Karpas-422 (cell line): Measurements from ENCODE around the gene HASPIN. TPM values are rescaled to one million over a fixed set of nuclear protein-coding genes. Genes with fewer than 3 reads are reported as not detected.
"Not testable (repeated sequence)": the region's sequence is repeated elsewhere in the genome, so short reads cannot be mapped to it uniquely, and the experiment has no call there.

Source experiments
- DNase-seq: peaks from one replicate; pipeline ENCODE4 v3.0.0-alpha.2; 2015
- H2AFZ ChIP-seq: fragments of 200-600 bp; sonication (generic); 2 replicates; pipeline ENCODE4 v1.6.1; 2014; ENCODE audit warnings: antibody characterized with exemption, low read length, mixed read lengths
- H3K27ac ChIP-seq: fragments of 200-600 bp; sonication (generic); 2 replicates; pipeline ENCODE4 v1.5.1; 2014; ENCODE audit warnings: mild to moderate bottlenecking, low read length, moderate library complexity
- H3K27me3 ChIP-seq: fragments of 200-600 bp; sonication (generic); 2 replicates; pipeline ENCODE4 v1.6.1; 2014; ENCODE audit warnings: low read length, mixed read lengths
- H3K36me3 ChIP-seq: fragments of 200-600 bp; sonication (generic); 2 replicates; pipeline ENCODE4 v1.6.1; 2014; ENCODE audit warnings: low read length, mixed read lengths; ENCODE audit not compliant: insufficient read depth
- H3K4me1 ChIP-seq: fragments of 200-600 bp; sonication (generic); 2 replicates; pipeline ENCODE4 v1.6.1; 2014; ENCODE audit warnings: mild to moderate bottlenecking, low read length, mixed read lengths
- H3K4me2 ChIP-seq: fragments of 200-600 bp; sonication (generic); 2 replicates; pipeline ENCODE4 v1.6.1; 2014; ENCODE audit warnings: low read length, low read depth, mild to moderate bottlenecking; ENCODE audit not compliant: poor library complexity, severe bottlenecking
- H3K4me3 ChIP-seq: fragments of 200-600 bp; sonication (generic); 2 replicates; pipeline ENCODE4 v1.5.1; 2014; ENCODE audit warnings: mild to moderate bottlenecking, antibody characterized with exemption, low read length, mixed read lengths
- H3K79me2 ChIP-seq: fragments of 200-600 bp; sonication (generic); 2 replicates; pipeline ENCODE4 v1.6.1; 2014; ENCODE audit warnings: mild to moderate bottlenecking, low read length, mixed read lengths
- H3K9ac ChIP-seq: fragments of 200-600 bp; sonication (generic); 2 replicates; pipeline ENCODE4 v1.6.0; 2014; ENCODE audit warnings: low read length
- H3K9me2 ChIP-seq: fragments of 200-600 bp; sonication (generic), shearing (Covaris generic); replicated peaks from 2 replicates; pipeline ENCODE4 v1.6.0; 2014; ENCODE audit warnings: mild to moderate bottlenecking, low read length, moderate library complexity; ENCODE audit not compliant: insufficient read depth
- H3K9me3 ChIP-seq: fragments of 300-700, 200-600 bp; sonication (generic); 2 replicates; pipeline ENCODE4 v1.6.1; 2014; ENCODE audit warnings: low read length, mixed read lengths
- H4K20me1 ChIP-seq: fragments of 200-600 bp; sonication (generic); 2 replicates; pipeline ENCODE4 v1.6.1; 2014; ENCODE audit warnings: mild to moderate bottlenecking, antibody characterized with exemption, low read length, low read depth; ENCODE audit not compliant: insufficient read depth
- total RNA-seq: library from RNA; depleted of rRNA; stranded (reverse); fragments of >200 nt; shearing (Covaris generic); gene quantifications from 2 replicates; pipeline ENCODE4 v1.2.3, GENCODE V29; 2014; ENCODE audit warnings: low replicate concordance

HASPIN gene
- total RNA-seq, 1 experiment from 2014 or later, result 20.3 TPM

GRCh38 chr17:3732210-3732621 lies 8.5 kb downstream of the HASPIN start:
- Histone ChIP-seq H3K36me3 (peaks cover 5% of the 10 kb centered on the region; the same call in 1 of the 2 replicates), H4K20me1 (peaks cover 6% of the 10 kb centered on the region; the same call in 1 of the 2 replicates), H3K4me3 (no peak overlapping the region), H3K79me2 (peaks cover 6% of the 10 kb centered on the region), H3K9ac (no peak overlapping the region), H3K9me2 (no peaks in the 10 kb centered on the region), H3K9me3 (no peaks in the 10 kb centered on the region), H2AFZ (no peak overlapping the region), H3K4me1 (peaks cover 8% of the 10 kb centered on the region), H3K4me2 (no peak overlapping the region), H3K27me3 (no peaks in the 10 kb centered on the region), H3K27ac (no peak overlapping the region)
- peak; percentile 58 for DNase-seq

- not testable (repeated sequence) for H2AFZ ChIP-seq, H3K4me2 ChIP-seq, H3K9me3 ChIP-seq, H3K27ac ChIP-seq, H3K4me1 ChIP-seq, H3K36me3 ChIP-seq, H3K4me3 ChIP-seq, H3K27me3 ChIP-seq, H3K79me2 ChIP-seq, H3K9ac ChIP-seq, DNase-seq, H4K20me1 ChIP-seq, H3K9me2 ChIP-seq
These were observed 11.2 kb downstream of the HASPIN start for GRCh38 chr17:3734911-3735276.

GRCh38 chr17:3735515-3735914 lies 11.8 kb downstream of the HASPIN start:
- Histone ChIP-seq H3K9ac (no peak overlapping the region), H3K4me2 (no peak overlapping the region), H3K9me2 (no peaks in the 10 kb centered on the region), H3K4me1 (peaks cover 7% of the 10 kb centered on the region), H4K20me1 (peaks cover 4% of the 10 kb centered on the region; the same call in 1 of the 2 replicates), H3K4me3 (no peak overlapping the region), H2AFZ (no peak overlapping the region), H3K9me3 (no peaks in the 10 kb centered on the region), H3K27me3 (no peaks in the 10 kb centered on the region), H3K27ac (no peak overlapping the region), H3K79me2 (no peaks in the 10 kb centered on the region), H3K36me3 (no peaks in the 10 kb centered on the region)
- DNase-seq, result no peak

GRCh38 chr17:3738562-3739295 lies 15.0 kb downstream of the HASPIN start:
- DNase-seq, result peak; percentile 69
- Histone ChIP-seq H3K4me2 (no peak overlapping the region), H3K79me2 (no peaks in the 10 kb centered on the region), H3K4me3 (no peak overlapping the region), H4K20me1 (no peaks in the 10 kb centered on the region), H2AFZ (no peak overlapping the region), H3K9ac (no peak overlapping the region), H3K27me3 (no peaks in the 10 kb centered on the region), H3K4me1 (peaks cover 7% of the 10 kb centered on the region), H3K9me3 (no peaks in the 10 kb centered on the region), H3K9me2 (no peaks in the 10 kb centered on the region), H3K27ac (no peak overlapping the region), H3K36me3 (no peaks in the 10 kb centered on the region)

GRCh38 chr17:3739422-3740124 lies 15.9 kb downstream of the HASPIN start:
- H3K9me3 ChIP-seq, result no peaks in the 10 kb centered on the region
- no peaks in the 10 kb centered on the region for H3K36me3 ChIP-seq
- no peak overlapping the region for H2AFZ ChIP-seq
- no peaks in the 10 kb centered on the region for H3K79me2 ChIP-seq
- H3K9ac ChIP-seq, result no peak overlapping the region
- H3K27me3 ChIP-seq, result no peaks in the 10 kb centered on the region
- no peak overlapping the region for H3K27ac ChIP-seq
- H3K4me1 ChIP-seq, result peaks cover 7% of the 10 kb centered on the region
- no peak overlapping the region for H3K4me3 ChIP-seq
- H4K20me1 ChIP-seq, result no peaks in the 10 kb centered on the region
- no peak overlapping the region for H3K4me2 ChIP-seq
- no peak for DNase-seq
- no peaks in the 10 kb centered on the region for H3K9me2 ChIP-seq

- Histone ChIP-seq H4K20me1 (no peaks in the 10 kb centered on the region), H2AFZ (no peak overlapping the region), H3K27ac (no peak overlapping the region), H3K4me1 (peaks cover 7% of the 10 kb centered on the region), H3K9me2 (no peaks in the 10 kb centered on the region), H3K36me3 (no peaks in the 10 kb centered on the region), H3K79me2 (no peaks in the 10 kb centered on the region), H3K4me3 (no peak overlapping the region), H3K9ac (no peak overlapping the region), H3K9me3 (no peaks in the 10 kb centered on the region), H3K4me2 (no peak overlapping the region), H3K27me3 (no peaks in the 10 kb centered on the region)
- DNase-seq, result no peak
These were observed 16.9 kb downstream of the HASPIN start for GRCh38 chr17:3740611-3741073.

- no peaks in the 10 kb centered on the region for H3K9me2 ChIP-seq
- no peaks in the 10 kb centered on the region for H3K27me3 ChIP-seq
- H4K20me1 ChIP-seq, result no peaks in the 10 kb centered on the region
- H3K9ac ChIP-seq, result no peak overlapping the region
- no peak for DNase-seq
- H3K27ac ChIP-seq, result no peak overlapping the region
- H2AFZ ChIP-seq, result no peak overlapping the region
- H3K9me3 ChIP-seq, result no peaks in the 10 kb centered on the region
- H3K4me2 ChIP-seq, result no peak overlapping the region
- H3K4me3 ChIP-seq, result no peak overlapping the region
- no peaks in the 10 kb centered on the region for H3K36me3 ChIP-seq
- no peaks in the 10 kb centered on the region for H3K4me1 ChIP-seq
- no peaks in the 10 kb centered on the region for H3K79me2 ChIP-seq
These were observed 20.3 kb downstream of the HASPIN start for GRCh38 chr17:3744014-3744413.

GRCh38 chr17:3745071-3745470 lies 21.4 kb downstream of the HASPIN start:
- Histone ChIP-seq H2AFZ (no peak overlapping the region), H3K27me3 (no peaks in the 10 kb centered on the region), H3K36me3 (no peaks in the 10 kb centered on the region), H3K27ac (no peak overlapping the region), H3K4me3 (no peak overlapping the region), H3K4me2 (no peak overlapping the region), H3K4me1 (no peaks in the 10 kb centered on the region), H4K20me1 (no peaks in the 10 kb centered on the region), H3K79me2 (no peaks in the 10 kb centered on the region), H3K9me3 (no peaks in the 10 kb centered on the region), H3K9me2 (no peaks in the 10 kb centered on the region), H3K9ac (no peak overlapping the region)
- DNase-seq, result no peak
